Testis (tissue), 3 donors: ENCODE data around the gene PLCB2. TPM values are rescaled to one million over a fixed set of nuclear protein-coding genes. Genes with fewer than 3 reads are reported as not detected.
A peak's percentile ranks its signal among the peaks of the same experiment; 100 is the strongest.

Experiments
- DNase-seq: peaks from one replicate; pipeline ENCODE4 v3.0.0-alpha.2; 2019
- H3K27ac ChIP-seq, 2 donors: fragments of 200-600 bp; sonication (generic); one replicate each; pipeline ENCODE4 v1.5.1; 2019
- H3K27me3 ChIP-seq: fragments of 200-600 bp; sonication (generic); one replicate; pipeline ENCODE4 v1.5.1; 2019
- H3K36me3 ChIP-seq: fragments of 200-600 bp; sonication (generic); one replicate; pipeline ENCODE4 v1.5.1; 2017; ENCODE audit warnings: low read depth; ENCODE audit errors: missing control alignments
- H3K4me1 ChIP-seq: fragments of 200-600 bp; sonication (generic); one replicate; pipeline ENCODE4 v1.5.1; 2019
- H3K4me3 ChIP-seq, 2 donors: fragments of 200-600 bp; sonication (generic); one replicate each; pipeline ENCODE4 v1.5.1; 2017 to 2019
- H3K9me3 ChIP-seq: fragments of 200-600 bp; sonication (generic); one replicate; pipeline ENCODE4 v1.5.1; 2017
- POLR2A ChIP-seq: fragments of 450-650 bp; IDR thresholded peaks from one replicate; pipeline ENCODE4 v1.6.1; 2017; ENCODE audit warnings: antibody characterized with exemption, mild to moderate bottlenecking, moderate library complexity
- WGBS, 2 donors: methylation state at CpG; one replicate each; pipeline ENCODE4 v1.1.5; 2018; 5-methylcytosine and 5-hydroxymethylcytosine counted together
- intact Hi-C: fragments of 100-400 bp; cut with DNase I; formaldehyde crosslinking; loops from one replicate; pipeline ENCODE4 v1.15.1; 2023; ENCODE audit warnings: low total_unique reads
- polyA plus RNA-seq: library from polyadenylated mRNA; stranded (reverse); fragments of 350-450 nt; fragmentation: Illumina TruSeq; extraction: RNeasy Lipid Tissue Mini Kit (QIAGEN cat#74804); gene quantifications from one replicate; pipeline ENCODE4 v1.2.3, GENCODE V29; 2014; ENCODE audit warnings: low read depth, low replicate concordance; ENCODE audit not compliant: insufficient read depth
- total RNA-seq, 2 donors: library from RNA; depleted of rRNA; stranded (reverse); fragments of >200 nt; gene quantifications; one replicate each; pipeline ENCODE4 v1.2.3, GENCODE V29; 2016
- TF ChIP-seq, protein P1 (sequence below), 3 experiments: fragments of 450-650 bp in 2 of 3; fragments of 200-600 bp in 1 of 3; sonication (generic) in 1 of 3; IDR thresholded peaks; one replicate each; pipeline ENCODE4 v1.5.1; 2016 to 2019; ENCODE audit warnings: antibody characterized with exemption in 3 of 3, mild to moderate bottlenecking in 2 of 3, moderate library complexity in 1 of 3

PLCB2 gene
- total and polyA plus RNA-seq, 3 donors from 2014 or later: 8.8 to 13.6 (median 9.7) TPM

- 90 to 98% methylated on average over 7 to 8 of the region's 8 CpGs for WGBS, 2 donors
- no peaks in the 10 kb centered on the region for H3K27me3 ChIP-seq
- TF ChIP-seq, protein P1, sequence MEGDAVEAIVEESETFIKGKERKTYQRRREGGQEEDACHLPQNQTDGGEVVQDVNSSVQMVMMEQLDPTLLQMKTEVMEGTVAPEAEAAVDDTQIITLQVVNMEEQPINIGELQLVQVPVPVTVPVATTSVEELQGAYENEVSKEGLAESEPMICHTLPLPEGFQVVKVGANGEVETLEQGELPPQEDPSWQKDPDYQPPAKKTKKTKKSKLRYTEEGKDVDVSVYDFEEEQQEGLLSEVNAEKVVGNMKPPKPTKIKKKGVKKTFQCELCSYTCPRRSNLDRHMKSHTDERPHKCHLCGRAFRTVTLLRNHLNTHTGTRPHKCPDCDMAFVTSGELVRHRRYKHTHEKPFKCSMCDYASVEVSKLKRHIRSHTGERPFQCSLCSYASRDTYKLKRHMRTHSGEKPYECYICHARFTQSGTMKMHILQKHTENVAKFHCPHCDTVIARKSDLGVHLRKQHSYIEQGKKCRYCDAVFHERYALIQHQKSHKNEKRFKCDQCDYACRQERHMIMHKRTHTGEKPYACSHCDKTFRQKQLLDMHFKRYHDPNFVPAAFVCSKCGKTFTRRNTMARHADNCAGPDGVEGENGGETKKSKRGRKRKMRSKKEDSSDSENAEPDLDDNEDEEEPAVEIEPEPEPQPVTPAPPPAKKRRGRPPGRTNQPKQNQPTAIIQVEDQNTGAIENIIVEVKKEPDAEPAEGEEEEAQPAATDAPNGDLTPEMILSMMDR (IDR thresholded peaks at IDR 0.05): no peak
- TF ChIP-seq POLR2A: no peak
- no peak overlapping the region for H3K27ac ChIP-seq
- intact Hi-C loops: no loop called here
- H3K4me1 ChIP-seq: peaks cover 7% of the 10 kb centered on the region
- H3K4me3 ChIP-seq: no peak overlapping the region
- no peaks in the 10 kb centered on the region for H3K9me3 ChIP-seq
- no peaks in the 10 kb centered on the region for H3K36me3 ChIP-seq
- no peak for DNase-seq
Observed at GRCh38 chr15:40246496-40247280, 61.0 kb downstream of the PLCB2 start.

- intact Hi-C loops: no loop called here
Observed at GRCh38 chr15:40245666-40246450, 61.9 kb downstream of the PLCB2 start.

GRCh38 chr15:40244961-40245523 lies 62.7 kb downstream of the PLCB2 start:
- Histone ChIP-seq H3K36me3 (no peaks in the 10 kb centered on the region), H3K9me3 (no peaks in the 10 kb centered on the region), H3K4me1 (peaks cover under 1% of the 10 kb centered on the region), H3K4me3 (no peak overlapping the region), H3K27me3 (no peaks in the 10 kb centered on the region), H3K27ac (no peak overlapping the region)
- 75 to 89% methylated on average over 5 of the region's 5 CpGs for WGBS, 2 donors
- intact Hi-C loops: no loop called here
- peak; percentile 7 for DNase-seq
- TF ChIP-seq, protein P1 (IDR thresholded peaks at IDR 0.05): no peak
- TF ChIP-seq POLR2A: no peak

More at GRCh38 chr15:40245666-40246450, 61.9 kb downstream of the PLCB2 start:
- Histone ChIP-seq H3K27me3 (no peaks in the 10 kb centered on the region), H3K27ac (no peak overlapping the region), H3K9me3 (no peaks in the 10 kb centered on the region), H3K4me1 (peaks cover 1% of the 10 kb centered on the region), H3K36me3 (no peaks in the 10 kb centered on the region), H3K4me3 (no peak overlapping the region)
- WGBS, 2 donors: 90 to 92% methylated on average over 8 to 9 of the region's 9 CpGs
- TF ChIP-seq, protein P1 (IDR thresholded peaks at IDR 0.05): no peak
- no peak for TF ChIP-seq POLR2A
- DNase-seq: no peak

DNA sequence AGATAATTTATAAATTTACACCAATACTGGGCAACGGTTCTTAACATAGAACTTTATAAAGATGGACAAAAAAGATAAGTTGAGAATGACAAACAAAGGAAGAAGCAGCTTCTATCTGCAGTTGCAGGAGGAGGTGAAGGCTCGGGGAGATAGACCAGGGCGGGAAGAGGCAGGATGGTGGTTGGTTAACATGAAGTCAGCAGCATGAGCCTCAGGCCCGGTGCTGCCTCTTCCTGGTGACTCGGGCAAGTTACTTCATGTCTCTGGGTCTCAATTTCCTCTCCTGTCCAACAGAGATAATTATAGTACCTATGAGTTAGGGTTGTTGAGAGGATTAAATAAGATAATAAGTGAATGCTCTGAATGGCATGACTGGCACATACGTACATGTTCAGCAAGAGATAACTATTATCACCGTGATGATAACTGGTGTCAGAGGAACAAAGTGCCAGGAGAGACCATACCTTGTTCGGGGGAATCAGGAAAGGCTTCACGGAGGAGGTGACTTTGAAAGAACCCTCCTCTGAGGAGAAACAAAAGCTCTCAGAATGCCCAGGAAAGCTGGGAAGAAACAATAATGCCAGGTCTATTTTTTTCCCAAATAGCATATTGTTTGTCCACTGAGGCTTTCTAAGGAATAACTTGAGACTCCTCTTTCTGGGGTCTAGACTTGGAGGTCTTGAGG lies 64.5 kb downstream of the PLCB2 start:
- WGBS, 2 donors: 86 to 93% methylated on average over 9 of the region's 9 CpGs
- peak; percentile 6 for DNase-seq
- intact Hi-C loops: no loop called here

More for the DNA sequence above, 64.5 kb downstream of the PLCB2 start:
- Histone ChIP-seq H3K36me3 (no peaks in the 10 kb centered on the region), H3K4me3 (no peak overlapping the region), H3K4me1 (peaks cover 15% of the 10 kb centered on the region), H3K27me3 (no peaks in the 10 kb centered on the region), H3K9me3 (no peaks in the 10 kb centered on the region), H3K27ac (no peak overlapping the region)
- TF ChIP-seq, protein P1 (IDR thresholded peaks at IDR 0.05): no peak
- no peak for TF ChIP-seq POLR2A
